Measurements from ENCODE around the gene WWC1.
"Not testable (repeated sequence)": the region's sequence is repeated elsewhere in the genome, so short reads cannot be mapped to it uniquely, and the experiment has no call there.

Gene WWC1

GRCh38 chr5:168339109-168339771 lies 47.8 kb downstream of the WWC1 start:
- no peak for DNase-seq

- DNase-seq = not testable (repeated sequence)
These were observed 48.3 kb downstream of the WWC1 start for GRCh38 chr5:168339772-168340140.

GRCh38 chr5:168340487-168340886 lies 49.0 kb downstream of the WWC1 start:
- no peak for DNase-seq

- no peak for DNase-seq
These were observed 49.7 kb downstream of the WWC1 start for GRCh38 chr5:168341178-168341577.

GRCh38 chr5:168342151-168342825 lies 50.8 kb downstream of the WWC1 start:
- no peak for DNase-seq

- no peak for DNase-seq
These were observed 51.5 kb downstream of the WWC1 start for GRCh38 chr5:168342985-168343384.

- DNase-seq = no peak
These were observed 55.0 kb downstream of the WWC1 start for GRCh38 chr5:168346417-168346816.

GRCh38 chr5:168347368-168348083 lies 56.1 kb downstream of the WWC1 start:
- no peak for DNase-seq

GRCh38 chr5:168348084-168348414 lies 56.6 kb downstream of the WWC1 start:
- DNase-seq = no peak

- DNase-seq = no peak
These were observed 58.9 kb downstream of the WWC1 start for GRCh38 chr5:168350315-168350714.

GRCh38 chr5:168353216-168353957 lies 61.9 kb downstream of the WWC1 start:
- no peak for DNase-seq

- no peak for DNase-seq
These were observed 63.0 kb downstream of the WWC1 start for GRCh38 chr5:168354397-168354796.

- DNase-seq = no peak
These were observed 64.7 kb downstream of the WWC1 start for GRCh38 chr5:168356171-168356570.

GRCh38 chr5:168356592-168356991 lies 65.1 kb downstream of the WWC1 start:
- no peak for DNase-seq

GRCh38 chr5:168357876-168358275 lies 66.4 kb downstream of the WWC1 start:
- no peak for DNase-seq

- no peak for DNase-seq
These were observed 68.5 kb downstream of the WWC1 start for GRCh38 chr5:168359820-168360460.

- no peak for DNase-seq
These were observed 69.3 kb downstream of the WWC1 start for GRCh38 chr5:168360521-168361285.

- DNase-seq = no peak
These were observed 70.8 kb downstream of the WWC1 start for GRCh38 chr5:168362097-168362885.

GRCh38 chr5:168364151-168364661 lies 72.8 kb downstream of the WWC1 start:
- no peak for DNase-seq

GRCh38 chr5:168364750-168365550 lies 73.5 kb downstream of the WWC1 start:
- DNase-seq = no peak
